GM18951 (cell line): ENCODE data around the gene RHBDL3.
"Not testable (repeated sequence)": the region's sequence is repeated elsewhere in the genome, so short reads cannot be mapped to it uniquely, and the experiment has no call there.

Experiments used
- POLR2A ChIP-seq: IDR thresholded peaks from 4 replicates; pipeline ENCODE4 v1.6.1; 2011; ENCODE audit warnings: mild to moderate bottlenecking; ENCODE audit not compliant: insufficient read length, insufficient read depth; ENCODE audit errors: extremely low read depth
- in situ Hi-C: fragments of 300-500 bp; cut with MboI; formaldehyde crosslinking; loops from one replicate; pipeline ENCODE4 v1.12.0; 2022; ENCODE audit warnings: low sequenced_read_pairs, mixed read lengths, inconsistent platforms; ENCODE audit not compliant: unreplicated experiment

RHBDL3 gene

DNA sequence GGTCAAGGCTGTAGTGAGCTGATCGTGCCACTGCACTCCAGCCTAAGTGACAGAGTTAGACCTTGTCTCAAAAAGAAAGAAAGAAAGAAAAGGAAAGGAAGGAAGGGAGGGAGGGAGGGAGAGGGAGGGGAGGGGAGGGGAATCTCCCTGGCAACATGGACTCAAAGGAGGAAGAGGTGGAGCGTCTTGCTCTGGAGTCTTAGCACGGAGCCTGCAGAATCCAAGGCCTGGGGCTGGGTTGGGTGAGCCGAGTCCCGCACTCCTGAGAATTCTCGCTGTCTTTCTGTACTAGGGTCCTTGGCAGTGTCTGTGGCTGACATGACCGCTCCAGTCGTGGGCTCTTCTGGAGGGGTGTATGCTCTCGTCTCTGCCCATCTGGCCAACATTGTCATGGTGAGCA, 39.4 kb downstream of the RHBDL3 start:
- in situ Hi-C loops = no loop called here
- TF ChIP-seq POLR2A = no peak

DNA sequence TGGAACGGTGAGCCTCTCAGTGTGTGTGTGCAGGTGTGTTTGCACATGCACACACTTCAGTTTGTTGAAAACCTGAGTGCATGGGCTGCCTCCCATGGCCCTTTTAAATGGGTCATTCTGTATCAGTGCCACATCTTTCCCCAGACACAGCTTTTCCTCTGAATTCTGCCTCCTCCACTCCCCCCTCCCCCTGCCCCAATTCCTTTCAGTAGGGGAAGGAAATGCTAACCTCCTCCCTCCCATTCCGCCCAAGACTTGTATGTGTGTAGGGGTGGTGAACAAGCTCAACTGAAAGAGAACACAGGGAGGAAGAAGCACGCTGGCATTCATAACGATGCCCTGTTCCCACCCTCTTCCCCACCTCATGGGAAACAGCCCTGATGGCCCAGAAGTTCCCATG, 42.0 kb downstream of the RHBDL3 start:
- no peak for TF ChIP-seq POLR2A

DNA sequence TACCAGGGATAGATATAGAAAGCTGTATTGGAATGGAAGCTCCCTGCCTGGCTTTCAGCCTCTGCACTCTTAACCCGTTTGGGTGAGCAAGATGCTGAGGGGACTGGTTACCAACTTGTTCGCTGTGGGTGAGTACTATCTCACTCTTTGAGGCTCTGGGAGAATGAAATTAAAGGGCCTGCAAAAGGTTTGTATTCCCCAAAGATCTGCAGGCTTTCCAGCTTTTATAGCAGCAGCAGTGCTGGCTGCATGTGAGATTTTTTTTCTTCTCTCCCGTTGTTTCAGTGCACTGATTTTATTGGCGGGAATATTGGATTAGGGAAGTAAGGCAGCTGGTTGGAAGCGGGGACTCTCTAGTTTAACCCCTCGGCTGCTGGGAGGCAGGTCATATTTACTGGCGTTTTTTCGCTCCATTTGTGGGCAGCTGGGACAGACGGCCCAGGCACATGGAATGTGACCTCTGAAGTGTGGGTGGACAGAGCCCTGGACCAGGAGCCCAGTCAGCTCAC, 45.5 kb downstream of the RHBDL3 start:
- no peak for TF ChIP-seq POLR2A
- in situ Hi-C loops = no loop called here

More for the DNA sequence above, 42.0 kb downstream of the RHBDL3 start:
- in situ Hi-C loops = no loop called here

GRCh38 chr17:32314636-32315035, 49.0 kb downstream of the RHBDL3 start:
- no peak for TF ChIP-seq POLR2A
- in situ Hi-C loops = no loop called here

- in situ Hi-C loops = no loop called here
- TF ChIP-seq POLR2A = no peak
Measured at GRCh38 chr17:32315171-32315570, 49.5 kb downstream of the RHBDL3 start.

DNA sequence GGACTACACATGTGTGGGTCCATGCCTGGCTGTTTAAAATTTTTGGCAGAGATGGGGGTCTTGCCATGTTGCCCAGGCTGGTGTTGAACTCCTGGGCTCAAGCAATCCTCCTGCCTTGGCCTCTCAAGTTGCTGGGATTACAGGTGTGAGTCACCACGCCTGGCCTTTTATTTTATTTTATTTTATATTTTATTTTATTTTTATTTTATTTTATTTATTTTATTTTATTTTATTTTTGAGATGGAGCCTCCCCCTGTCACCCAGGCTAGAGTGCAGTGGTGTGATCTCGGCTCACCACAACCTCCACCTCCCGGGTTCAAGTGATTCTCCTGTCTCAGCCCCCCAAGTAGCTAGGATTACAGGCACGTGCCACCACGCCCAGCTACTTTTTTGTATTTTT, 51.0 kb downstream of the RHBDL3 start:
- in situ Hi-C loops = not testable (repeated sequence)

- in situ Hi-C loops = no loop called here
- no peak for TF ChIP-seq POLR2A
Measured at GRCh38 chr17:32317353-32317752, 51.7 kb downstream of the RHBDL3 start.

- in situ Hi-C loops = no loop called here
- no peak for TF ChIP-seq POLR2A
Measured at GRCh38 chr17:32318071-32318470, 52.4 kb downstream of the RHBDL3 start.

- in situ Hi-C loops = no loop called here
- no peak for TF ChIP-seq POLR2A
Measured at GRCh38 chr17:32319548-32319905, 53.9 kb downstream of the RHBDL3 start.

DNA sequence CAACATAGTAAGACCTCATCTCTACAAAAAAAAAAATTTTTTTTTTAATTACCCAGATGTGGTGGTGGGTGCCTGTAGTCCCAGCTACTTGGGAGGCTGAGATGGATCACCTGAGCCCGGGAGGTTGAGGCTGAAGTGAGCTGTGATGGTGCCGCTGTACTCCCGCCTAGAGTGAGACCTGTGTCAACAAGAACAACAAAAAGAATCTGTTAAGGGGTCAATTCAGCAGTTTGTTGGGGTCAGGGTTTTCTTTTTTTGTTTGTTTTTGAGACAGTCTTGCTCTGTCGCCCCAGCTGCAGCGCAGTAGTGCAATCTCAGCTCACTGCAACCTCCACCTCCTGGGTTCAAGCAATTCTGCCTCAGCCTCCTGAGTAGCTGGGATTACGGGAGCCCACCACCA, 54.4 kb downstream of the RHBDL3 start:
- in situ Hi-C loops = not testable (repeated sequence)

- TF ChIP-seq POLR2A = no peak
- in situ Hi-C loops = no loop called here
Measured at GRCh38 chr17:32320847-32321246, 55.2 kb downstream of the RHBDL3 start.

GRCh38 chr17:32323046-32323445, 57.4 kb downstream of the RHBDL3 start:
- no peak for TF ChIP-seq POLR2A
- in situ Hi-C loops = no loop called here

DNA sequence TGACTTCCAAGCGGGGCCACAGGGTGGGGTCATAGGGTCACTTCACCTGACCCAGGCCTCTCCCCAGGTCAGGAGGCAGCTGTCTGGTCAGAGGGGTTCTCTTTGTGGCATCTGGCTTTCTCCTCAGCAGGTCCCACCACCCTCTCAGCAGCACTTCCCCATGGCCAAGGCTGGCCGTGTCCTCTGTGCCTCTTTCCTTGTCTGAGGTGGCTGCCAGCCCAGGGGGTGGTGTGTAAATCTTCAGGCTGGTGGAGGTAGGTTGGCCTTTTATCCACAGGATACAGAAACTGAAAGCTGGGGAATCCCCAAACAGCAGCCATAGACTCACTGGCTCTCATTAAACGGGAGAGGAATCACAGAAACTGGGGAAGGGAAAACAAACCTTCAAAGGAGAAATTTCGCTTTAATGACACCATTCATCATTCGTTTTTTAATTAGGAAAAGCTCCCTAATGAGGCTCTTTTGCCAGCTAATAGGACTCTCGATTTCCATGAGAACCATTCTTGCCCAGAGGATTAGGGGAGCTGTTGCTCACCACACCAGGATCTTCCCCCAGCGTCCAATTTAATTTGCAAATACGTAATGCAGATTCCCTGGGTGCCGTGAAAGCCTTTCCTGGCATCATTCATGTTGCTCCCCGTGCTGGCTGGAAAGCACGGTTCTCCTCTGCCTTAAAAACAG, 58.3 kb downstream of the RHBDL3 start:
- no peak for TF ChIP-seq POLR2A
- in situ Hi-C loops = no loop called here

- no peak for TF ChIP-seq POLR2A
- in situ Hi-C loops = no loop called here
Measured at GRCh38 chr17:32327911-32328310, 62.3 kb downstream of the RHBDL3 start.

DNA sequence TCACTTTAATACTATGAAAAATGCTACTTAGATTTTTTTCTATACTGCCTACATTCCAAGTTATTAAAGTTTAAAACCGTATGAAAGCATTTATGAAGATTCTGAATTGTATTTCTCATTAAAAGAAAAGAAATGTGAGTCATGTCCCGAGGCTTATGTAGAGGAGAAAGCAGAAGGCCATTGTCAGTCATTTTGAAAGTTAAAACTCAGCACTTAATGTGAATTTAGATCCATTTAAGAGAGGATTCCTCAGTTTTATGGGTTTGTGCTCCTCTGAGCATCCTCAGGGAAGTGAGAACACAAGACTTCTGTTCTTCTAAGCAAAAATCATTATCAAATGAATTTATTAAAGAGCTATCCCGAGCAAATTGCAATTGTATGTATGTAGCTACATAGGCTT, 64.5 kb downstream of the RHBDL3 start:
- in situ Hi-C loops = no loop called here
- TF ChIP-seq POLR2A = no peak

GRCh38 chr17:32331243-32332040, 65.8 kb downstream of the RHBDL3 start:
- in situ Hi-C loops = no loop called here
- no peak for TF ChIP-seq POLR2A
